CD1c-positive myeloid dendritic cell (primary cell): ENCODE measurements around the gene PELO.
A peak's percentile ranks its signal among the peaks of the same experiment; 100 is the strongest.

Experiments
- DNase-seq: peaks from one replicate; pipeline ENCODE4 v3.0.0-alpha.2; 2016; ENCODE audit errors: extremely low spot score

Gene PELO

DNA sequence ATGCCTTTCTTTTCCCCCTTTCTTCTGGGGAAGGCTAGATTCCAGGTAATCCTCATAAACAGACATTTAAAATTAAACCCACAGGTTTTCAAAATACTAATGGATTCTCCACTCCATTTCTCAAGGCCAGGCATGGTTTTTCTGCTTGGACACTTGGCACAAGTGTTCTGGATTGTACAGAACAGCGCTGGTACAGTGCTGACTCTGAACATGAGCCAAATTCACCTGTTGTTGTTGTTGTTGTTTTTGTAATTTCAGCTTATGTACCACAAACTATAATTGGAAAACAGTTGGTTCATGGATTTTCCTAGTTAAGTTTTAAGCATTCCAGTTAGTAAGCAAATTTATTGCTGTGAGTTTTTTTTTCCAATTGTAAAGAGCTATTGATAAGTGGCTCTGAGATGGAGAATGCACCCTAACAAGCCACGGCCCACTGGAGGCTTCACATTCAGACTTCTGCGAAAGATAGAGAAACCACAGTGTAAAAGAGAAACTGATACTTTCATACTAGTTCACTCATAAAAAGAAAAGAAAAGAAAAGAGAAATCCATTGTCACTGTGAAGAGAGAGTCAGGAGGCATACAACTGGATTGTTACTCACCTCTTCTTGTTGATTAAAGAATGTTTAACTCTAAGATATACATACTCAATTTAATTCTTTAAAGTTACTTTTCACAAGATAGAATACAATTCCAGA, 16.2 kb upstream of the PELO start:
- no peak for DNase-seq

DNA sequence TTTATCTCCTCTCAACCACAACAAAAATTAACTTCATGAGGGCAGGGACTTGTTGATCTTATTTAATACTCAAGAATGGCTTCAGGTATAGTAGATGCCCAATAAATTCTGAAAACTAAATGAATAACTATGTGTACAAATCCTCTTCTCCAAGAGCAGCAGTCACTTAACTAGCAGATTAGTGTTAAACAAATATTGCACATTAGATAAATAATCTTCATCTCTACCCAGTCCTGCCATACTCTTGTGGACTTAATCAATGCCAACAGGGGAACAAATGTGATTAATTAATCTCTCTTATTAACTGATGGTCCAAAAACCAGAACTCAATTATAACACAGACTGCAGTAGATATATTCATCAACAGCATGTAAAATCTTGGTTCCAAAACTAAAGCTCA, 15.0 kb upstream of the PELO start:
- no peak for DNase-seq

DNA sequence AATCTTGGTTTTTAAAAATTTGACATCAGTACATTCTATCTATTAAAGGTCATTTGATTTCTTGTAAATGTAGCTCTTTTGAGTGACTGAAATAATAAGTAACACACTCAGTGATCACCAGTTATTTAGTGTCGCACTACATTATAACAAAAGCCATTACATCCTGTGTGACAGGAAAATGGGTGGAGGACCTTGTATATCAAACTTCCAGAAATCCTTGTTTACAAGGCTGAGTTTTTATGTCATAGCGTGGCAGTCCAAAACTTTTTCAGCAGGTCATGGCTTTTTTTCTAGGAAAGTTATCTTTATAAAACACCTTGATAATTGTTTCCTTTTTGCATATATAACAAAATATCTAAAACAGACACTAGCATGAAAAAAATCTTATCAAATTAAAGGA, 14.4 kb upstream of the PELO start:
- DNase-seq, result no peak

DNA sequence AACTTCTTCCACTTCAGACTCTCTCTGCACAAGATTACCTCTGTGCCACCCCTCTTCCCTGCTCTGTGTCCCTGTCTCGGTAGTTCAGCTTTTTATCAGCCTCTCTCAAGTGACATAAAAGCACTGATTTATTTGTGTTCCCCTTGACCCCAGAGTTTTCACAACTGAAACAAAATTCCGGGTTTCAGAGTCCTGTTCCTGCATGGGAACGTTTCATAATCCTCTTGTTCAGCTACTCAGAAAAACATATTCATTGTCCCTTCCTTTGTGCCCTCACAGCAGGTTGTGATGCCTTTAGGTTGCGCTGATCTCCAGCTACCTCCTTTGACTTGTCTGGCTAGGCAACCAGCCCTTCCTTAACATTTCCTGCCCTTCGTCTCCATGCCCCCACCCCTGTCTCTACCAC, 13.7 kb upstream of the PELO start:
- no peak for DNase-seq

DNA sequence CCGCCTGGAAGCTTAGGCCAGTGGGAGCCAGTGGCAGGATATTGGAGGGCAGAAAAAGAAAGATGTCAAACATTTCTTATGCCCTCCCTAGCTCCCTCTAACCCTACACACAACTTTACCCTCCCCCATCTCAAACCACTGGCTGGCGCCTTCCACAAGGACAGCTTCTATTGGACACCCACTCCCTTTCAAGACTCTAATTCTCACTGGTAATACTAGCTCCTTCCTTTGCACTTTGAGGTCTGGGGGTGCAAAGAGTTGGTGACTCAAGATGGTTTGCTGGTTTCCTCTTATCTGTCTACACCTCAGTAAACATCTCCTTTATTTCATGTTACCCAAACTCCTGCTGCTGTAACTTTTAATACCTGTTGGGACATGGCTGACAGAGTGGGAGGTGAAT, 11.6 kb upstream of the PELO start:
- DNase-seq, result peak; percentile 25

DNA sequence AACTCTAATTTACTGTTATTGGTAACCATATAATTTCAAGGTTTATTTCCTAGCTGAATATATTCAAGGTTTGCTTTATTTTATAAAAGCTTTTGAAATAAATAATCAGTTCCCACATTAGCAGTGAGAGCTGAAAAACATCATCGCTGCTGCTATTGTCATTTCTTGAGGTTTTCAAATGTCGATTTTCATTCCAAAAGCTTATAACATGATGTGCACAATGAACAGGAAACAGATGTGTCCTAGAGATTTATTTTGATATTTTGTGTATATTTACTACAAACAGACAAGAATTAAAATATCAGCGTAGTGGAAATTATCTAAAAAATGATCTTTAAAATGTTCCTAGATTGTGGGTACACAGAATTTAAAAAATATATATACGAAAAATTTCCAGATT, 10.5 kb upstream of the PELO start:
- no peak for DNase-seq

DNA sequence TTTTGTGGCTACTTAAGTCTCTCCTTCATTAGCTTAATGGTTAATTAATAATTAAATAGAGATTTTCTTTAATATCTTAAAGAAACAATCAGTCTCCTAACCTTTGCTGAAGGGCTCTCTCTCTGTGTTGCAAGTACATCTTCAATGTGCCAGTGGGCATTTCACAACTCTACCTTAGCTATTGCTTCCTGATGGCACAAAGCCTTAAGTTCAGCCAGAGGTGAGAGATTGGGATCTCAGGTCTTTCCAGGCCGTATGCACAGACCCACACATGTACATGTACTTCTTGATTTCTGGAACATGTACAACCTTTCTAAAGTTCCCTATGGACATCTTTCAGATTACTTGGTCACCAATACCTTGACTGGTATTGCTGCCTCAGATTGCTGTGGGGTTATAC, 8.9 kb upstream of the PELO start:
- no peak for DNase-seq

DNA sequence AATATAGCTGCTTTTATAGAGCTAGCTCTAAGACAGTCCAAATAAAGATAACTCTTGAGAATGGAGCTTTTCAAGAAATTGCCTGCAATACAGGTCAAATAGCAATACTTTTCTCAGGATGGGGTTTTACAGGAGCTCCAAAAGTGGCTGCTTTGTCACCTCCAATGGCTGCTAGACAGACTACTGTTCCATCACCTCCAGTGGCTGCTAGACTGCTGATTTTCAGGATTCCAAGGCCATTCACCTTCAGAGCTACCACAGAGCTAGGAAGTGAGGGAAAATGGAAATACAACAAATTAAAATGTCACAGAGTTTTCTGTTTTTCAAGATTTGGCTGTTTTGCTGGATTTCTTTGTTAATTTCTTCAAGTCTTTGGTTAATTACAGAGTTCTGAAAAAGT, 8.5 kb upstream of the PELO start:
- DNase-seq, result no peak

DNA sequence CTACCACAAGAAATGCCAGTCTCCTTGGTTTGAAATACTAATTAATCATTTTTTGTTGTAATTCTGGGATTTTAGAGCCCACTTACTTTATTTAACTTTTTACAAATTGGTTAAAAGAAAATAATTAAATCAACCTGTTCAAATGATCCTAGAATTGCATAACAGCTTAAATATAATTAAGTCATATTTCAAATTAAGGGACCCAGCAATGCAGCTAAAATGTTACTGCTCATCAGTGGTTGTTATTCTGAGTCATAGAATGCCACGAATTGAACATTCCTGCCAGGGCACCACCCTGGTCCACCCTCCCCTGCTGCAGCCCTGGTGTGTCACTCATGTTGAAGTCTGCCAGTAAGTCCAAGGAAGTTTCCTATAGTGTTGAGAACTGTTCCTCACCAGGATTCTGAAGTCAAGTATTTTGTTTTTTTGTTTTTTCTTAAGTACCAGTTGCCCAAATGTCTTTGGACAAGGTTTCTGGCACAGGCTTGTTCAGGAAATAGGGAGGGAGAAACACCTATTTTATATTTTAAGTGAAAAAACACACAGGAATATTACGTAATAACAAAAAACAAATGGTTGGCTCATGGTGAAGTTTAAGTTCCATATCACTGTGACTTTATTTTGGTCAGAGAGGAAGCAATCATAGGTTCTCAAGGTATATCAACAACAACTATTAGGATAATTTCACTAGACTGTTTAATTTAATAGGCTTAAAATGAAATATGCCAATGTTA, 4.3 kb upstream of the PELO start:
- DNase-seq, result no peak

DNA sequence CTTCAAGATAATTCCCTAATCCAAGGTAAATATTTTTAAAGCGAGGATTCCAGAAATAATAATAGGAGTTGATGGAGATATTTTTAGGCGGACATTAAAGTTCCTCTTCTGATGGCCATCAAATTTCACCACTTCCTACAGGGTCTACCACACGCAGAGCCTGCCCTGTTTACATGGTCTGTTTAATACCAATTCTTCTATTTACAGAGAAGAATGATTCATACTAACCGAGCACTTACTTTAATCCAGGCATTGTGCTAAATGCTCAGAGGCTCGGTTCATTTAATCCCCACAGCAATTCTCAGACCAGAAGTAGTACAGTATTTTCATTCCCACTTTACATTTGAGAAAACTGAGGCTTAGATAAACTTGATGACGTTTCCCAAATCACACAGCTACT, 3.0 kb upstream of the PELO start:
- DNase-seq, result peak; percentile 33

DNA sequence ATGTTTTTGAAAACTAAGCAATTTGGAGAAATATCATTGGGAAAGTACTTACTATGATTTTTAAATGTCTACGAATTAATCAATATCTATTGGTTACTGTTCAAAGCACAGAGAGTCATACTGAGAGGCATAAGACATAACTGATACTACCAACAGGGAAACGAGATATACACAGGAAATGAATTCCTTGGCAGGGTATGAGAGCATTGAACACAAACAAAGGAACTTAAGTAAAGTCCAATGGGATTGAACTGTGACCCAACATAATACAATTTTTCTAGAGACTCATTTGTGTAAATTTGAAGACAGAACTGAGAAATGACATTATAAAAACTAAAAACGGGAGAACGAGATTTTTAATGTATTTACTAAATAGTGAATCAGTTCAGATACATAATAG, 1.3 kb upstream of the PELO start:
- DNase-seq, result no peak

DNA sequence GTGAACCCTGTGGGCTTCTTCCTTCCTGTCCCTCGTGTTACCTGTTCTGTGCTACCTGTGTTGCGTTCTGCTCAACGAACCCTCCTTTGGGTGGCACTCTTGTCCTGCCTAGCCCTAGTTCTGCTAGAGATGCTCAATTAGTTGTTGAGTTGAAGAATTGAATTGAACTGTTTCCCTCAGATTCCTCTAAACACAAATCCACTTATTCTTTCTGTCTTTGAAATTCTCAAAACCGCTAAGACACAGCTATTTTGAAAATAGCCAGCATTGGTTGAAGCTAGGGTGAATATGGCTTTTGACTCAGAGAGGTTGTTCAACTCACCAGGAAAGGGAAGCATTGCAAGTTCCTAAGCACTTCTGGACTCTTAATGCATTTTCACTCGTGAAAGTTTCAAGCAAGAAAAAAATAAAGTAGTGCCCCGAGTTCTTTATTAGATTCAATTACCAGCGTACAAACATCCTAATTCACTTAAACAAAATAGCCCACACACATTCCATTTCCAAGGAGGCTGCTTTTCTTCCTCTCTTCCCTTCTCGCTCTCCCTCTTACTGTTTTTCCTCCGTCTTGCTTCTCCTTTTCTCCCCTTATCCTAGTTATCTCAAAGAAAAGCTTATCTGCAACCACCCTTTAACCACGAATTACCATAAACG, 642 bp upstream of the PELO start:
- peak; percentile 41 for DNase-seq

DNA sequence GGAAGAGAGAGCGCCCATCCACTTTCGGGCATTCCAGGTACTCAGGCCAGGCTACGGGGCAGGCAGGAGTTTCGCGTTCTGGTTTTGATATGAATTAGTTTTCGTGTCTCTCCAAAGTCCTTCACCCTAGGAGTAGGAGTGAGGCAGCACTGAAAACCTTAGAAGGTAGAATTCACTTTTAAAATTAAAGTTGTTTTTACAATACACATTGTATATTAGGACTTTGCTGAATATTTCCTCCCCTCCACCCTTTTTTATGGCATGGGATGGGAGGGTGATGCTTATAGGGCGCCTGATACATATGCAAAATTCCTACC, 747 bp downstream of the PELO start:
- DNase-seq, result no peak

DNA sequence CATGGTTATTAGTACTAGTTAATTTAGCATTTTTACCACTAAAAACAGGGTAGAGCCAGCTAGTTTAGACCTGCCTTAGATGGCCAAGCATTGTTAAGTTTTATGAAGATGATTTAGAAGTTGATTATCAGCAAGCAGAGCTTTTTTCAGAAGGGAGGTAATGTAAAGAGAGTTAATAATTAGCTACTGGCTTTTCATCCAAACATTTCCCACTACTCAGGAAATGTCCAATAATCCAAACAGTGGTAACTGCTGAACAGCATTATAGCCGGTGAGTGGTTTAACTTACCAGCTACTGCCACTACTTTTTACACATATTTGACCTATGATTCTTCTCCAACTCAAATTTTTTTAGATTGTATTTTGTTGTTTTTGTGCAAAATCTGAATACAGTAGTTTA, 1.7 kb downstream of the PELO start:
- DNase-seq, result no peak

DNA sequence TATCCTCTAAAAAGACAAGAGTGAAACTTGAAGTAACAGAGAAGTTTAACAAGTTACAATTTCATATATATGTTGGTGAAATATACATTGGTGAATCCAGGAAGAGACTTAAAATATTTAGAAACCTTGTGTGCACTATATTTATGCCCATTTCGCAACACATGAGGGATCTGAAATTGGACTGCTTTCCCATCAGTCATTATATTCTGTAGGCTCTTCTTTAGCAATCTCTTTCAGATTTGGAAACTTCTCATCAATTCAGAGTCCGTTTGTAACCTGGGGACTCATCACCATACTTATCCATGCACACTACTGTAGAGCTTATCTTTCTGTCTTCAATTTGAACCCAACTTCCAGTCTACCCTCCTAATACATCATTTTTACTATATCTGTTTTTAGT, 2.1 kb downstream of the PELO start:
- no peak for DNase-seq

DNA sequence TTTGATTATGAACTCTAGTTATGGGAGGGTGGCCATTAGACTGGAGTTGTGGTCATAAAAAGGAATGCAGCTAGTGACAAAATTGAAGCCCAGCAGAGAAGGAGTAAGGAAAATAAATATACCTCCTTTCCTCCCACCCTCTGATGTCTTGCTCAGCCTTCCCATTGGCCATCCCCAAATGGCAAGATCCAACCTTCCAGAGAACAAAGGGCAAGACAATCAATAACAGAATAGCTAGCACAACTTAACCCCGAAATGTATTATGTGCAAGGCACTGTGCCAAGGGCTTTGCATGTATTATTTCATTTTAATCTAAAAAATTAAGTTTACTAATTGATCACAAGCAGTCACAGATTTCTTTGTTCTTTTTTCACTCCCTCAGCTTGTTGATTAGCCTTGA, 3.6 kb downstream of the PELO start:
- no peak for DNase-seq

DNA sequence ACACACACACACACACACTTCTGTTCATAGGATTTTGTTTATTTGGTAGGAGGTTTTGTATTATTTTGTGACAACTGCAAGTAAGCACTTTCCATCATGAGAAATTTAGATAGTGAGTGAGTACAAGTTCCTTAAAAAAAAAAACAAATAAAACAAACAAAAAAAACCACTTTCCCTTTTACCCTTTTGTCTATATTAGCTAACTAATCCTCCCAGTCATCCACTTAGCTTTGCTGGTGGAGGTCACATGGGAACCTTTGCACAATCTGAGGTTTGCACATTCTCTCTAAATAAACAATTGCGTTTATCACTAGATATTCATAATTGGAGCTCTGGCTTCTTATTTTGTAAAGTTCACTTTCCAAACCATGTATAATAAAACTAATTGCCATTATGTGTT, 6.8 kb downstream of the PELO start:
- peak; percentile 48 for DNase-seq

DNA sequence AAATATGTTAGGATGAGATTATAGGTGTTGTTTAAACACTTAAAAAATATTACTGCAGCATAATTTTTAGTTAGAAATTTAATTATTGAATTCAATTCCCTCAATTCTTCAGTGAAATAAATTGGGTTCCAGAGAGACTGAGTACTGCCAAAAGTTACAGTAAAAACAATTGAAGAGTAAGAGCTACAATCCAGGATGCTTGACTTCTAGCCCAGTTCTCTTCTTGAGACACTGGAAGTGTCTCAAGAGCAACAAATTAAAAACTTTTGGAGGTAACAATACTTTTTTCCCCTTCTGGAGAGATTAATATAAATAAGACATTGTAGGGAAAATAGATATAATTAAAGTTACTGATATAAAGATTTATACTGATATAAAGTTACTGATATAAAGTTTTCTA, 8.3 kb downstream of the PELO start:
- no peak for DNase-seq

DNA sequence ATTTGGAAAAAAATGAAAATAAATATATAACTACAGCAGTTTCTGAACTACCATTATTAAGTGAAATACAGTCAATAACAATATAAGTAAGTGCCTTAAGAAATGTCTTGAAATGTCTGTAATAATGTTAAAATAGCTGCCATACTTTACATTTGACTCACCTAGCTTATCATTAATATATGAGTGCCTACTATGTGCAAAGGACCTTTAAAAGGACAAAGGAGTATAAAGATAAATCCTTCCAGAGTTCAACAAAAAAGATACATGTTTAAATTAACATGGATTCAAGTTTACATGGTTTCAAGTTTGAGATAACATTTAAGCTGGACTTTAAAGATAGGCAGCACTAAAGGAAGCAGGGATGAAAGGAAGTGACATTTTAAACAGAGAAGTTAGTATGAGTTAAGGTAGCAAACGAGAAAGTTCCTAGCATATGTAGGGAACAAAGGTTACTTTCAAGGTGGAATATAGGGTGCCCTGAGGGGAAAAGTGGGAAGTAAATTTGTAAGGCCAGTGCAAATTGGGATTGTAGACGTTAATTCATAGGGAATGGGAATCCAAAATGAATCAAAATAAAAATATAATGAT, 8.9 kb downstream of the PELO start:
- no peak for DNase-seq

DNA sequence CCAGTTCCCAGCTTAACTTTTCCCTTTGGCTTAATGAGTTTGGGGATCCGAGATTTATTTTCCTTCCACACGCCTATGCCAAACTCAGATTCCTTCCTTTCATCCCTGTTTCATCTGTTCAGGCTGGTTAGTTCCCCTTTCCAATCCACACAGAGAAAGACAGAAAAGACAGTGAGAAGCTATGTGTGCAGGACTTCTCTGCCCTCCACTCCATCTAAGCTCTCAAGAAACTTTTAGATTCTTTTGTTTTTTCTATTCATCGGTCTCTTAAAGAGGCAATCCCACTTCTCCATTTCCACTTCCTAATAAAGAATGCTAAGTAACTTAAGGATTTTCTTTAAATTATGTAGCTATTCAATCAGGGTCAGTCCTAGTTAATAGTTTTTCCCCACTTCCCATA, 11.2 kb downstream of the PELO start:
- peak; percentile 65 for DNase-seq

DNA sequence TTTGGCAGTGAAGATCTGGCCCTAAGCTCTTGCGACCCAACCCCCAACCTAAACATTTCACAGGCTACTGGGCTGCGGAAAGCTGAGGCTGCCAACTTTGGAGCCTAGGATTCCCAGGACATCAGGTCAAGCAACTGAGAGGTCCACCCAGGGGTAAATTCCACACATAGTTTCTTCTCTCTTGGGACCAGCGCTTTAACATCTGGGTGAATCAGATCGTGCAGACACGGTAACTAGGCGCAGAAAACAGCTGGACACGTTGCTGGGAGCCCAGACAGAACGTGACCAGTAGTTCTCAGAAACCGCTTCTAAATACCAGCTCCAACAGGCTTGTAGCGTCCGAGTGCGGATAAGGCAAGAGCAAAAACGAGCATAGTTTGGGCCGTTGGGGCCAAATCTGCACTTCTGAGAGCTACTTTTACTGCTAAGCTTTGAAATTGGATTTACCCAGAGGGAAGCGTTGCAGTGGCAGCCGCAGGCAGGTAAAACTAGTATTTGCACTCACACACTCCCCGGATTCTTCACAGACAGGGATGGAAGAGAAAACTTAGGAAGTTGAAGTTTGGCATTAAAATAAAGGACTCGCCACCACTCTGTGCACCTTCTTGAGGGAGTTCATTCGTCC, 11.8 kb downstream of the PELO start:
- peak; percentile 66 for DNase-seq

DNA sequence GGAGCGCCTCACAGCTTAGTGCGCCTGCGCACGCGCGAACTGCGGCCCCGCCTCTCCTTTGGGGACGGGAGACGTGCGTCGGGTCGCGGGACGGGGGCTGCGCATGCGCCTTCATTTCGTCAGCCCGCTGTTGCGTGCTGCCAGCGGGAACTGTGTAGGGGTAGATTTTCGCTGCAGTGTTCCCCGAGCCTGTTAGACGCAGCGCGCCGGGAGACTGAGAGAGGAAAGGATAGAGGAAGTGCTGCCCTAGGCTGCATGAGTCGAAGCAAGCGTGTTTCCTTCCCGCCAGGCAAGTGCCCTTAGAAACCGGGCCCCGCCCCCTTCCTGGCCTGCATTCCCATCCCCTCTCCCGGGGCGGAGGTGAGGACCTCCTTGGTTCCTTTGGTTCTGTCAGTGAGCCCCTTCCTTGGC, 12.3 kb downstream of the PELO start:
- peak; percentile 99 for DNase-seq
